Activated naive CD8-positive, alpha-beta T cell treated with anti-CD3 and anti-CD28 coated beads, Interleukin-2, amount 10 ng/mL, durations not matched to agents 7 days and 5 days (primary cell): ENCODE results near the gene KLHL13. TPM values are rescaled to one million over a fixed set of nuclear protein-coding genes. Genes with fewer than 3 reads are reported as not detected.
"Not testable (repeated sequence)": the region's sequence is repeated elsewhere in the genome, so short reads cannot be mapped to it uniquely, and the experiment has no call there.

ENCODE experiments used
- ATAC-seq: fragments of 150-1000 bp; cut with Tn5 transposase; one replicate; pipeline ENCODE4 v1.10.0; 2021; ENCODE audit warnings: low read depth, moderate library complexity
- POLR2A ChIA-PET: fragments of 350-600 bp; sonication (Branson Sonifier 250); formaldehyde crosslinking; loops from one replicate; lab custom pipeline; 2021; ENCODE audit warnings: antibody characterized with exemption; lab: Charles Lee
- DNase-seq: peaks from one replicate; pipeline ENCODE4 v3.0.0; 2021
- H3K27ac Mint-ChIP-seq: one replicate; pipeline ENCODE4 v1.8.0; 2022; ENCODE audit warnings: mild to moderate bottlenecking, mixed read lengths
- H3K27me3 Mint-ChIP-seq: one replicate; pipeline ENCODE4 v1.8.0; 2022; ENCODE audit warnings: mild to moderate bottlenecking, moderate library complexity, mixed read lengths
- H3K36me3 Mint-ChIP-seq: one replicate; pipeline ENCODE4 v1.8.0; 2021; ENCODE audit warnings: mild to moderate bottlenecking, mixed read lengths
- H3K4me1 Mint-ChIP-seq: one replicate; pipeline ENCODE4 v1.8.0; 2021; ENCODE audit warnings: mixed read lengths
- H3K4me3 Mint-ChIP-seq: one replicate; pipeline ENCODE4 v1.8.0; 2022; ENCODE audit warnings: mild to moderate bottlenecking, moderate library complexity, mixed read lengths
- H3K9me3 Mint-ChIP-seq: one replicate; pipeline ENCODE4 v1.8.0; 2021; ENCODE audit warnings: mixed read lengths
- total RNA-seq, 2 experiments: library from RNA; stranded (reverse); gene quantifications; one replicate each; pipeline ENCODE4 v1.2.3, GENCODE V29; 2021

KLHL13 gene, protein sequence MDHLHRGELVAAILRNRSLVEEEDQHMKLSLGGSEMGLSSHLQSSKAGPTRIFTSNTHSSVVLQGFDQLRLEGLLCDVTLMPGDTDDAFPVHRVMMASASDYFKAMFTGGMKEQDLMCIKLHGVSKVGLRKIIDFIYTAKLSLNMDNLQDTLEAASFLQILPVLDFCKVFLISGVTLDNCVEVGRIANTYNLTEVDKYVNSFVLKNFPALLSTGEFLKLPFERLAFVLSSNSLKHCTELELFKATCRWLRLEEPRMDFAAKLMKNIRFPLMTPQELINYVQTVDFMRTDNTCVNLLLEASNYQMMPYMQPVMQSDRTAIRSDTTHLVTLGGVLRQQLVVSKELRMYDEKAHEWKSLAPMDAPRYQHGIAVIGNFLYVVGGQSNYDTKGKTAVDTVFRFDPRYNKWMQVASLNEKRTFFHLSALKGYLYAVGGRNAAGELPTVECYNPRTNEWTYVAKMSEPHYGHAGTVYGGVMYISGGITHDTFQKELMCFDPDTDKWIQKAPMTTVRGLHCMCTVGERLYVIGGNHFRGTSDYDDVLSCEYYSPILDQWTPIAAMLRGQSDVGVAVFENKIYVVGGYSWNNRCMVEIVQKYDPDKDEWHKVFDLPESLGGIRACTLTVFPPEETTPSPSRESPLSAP
- under 1 TPM; 0.47 to 0.48 TPM for total RNA-seq

- POLR2A ChIA-PET = no interaction called here
- H3K9me3 Mint-ChIP-seq = no peaks in the 10 kb centered on the region
- DNase-seq (peak; percentile 39), ATAC-seq (peak; percentile 36)
- H3K27me3 Mint-ChIP-seq = peaks cover 5% of the 10 kb centered on the region
- H3K4me3 Mint-ChIP-seq = peak within 1 kb of the TSS; percentile 78
- peak within 1 kb of the TSS; percentile 69 for H3K27ac Mint-ChIP-seq
- H3K36me3 Mint-ChIP-seq = no peaks in the 10 kb centered on the region
- H3K4me1 Mint-ChIP-seq = peaks cover 4% of the 10 kb centered on the region
These were observed at the start of gene KLHL13 for GRCh38 chrX:118116713-118117550. TSS of gene KLHL13 (minus strand) at chrX:118116810. CDS start at chrX:118028473, 88,337 bp downstream.

GRCh38 chrX:118164138-118164537, 47.5 kb upstream of the KLHL13 start:
- H3K4me3 Mint-ChIP-seq = no peak overlapping the region
- H3K27me3 Mint-ChIP-seq = peaks cover 5% of the 10 kb centered on the region
- POLR2A ChIA-PET = no interaction called here
- no peaks in the 10 kb centered on the region for H3K36me3 Mint-ChIP-seq
- H3K27ac Mint-ChIP-seq = no peak overlapping the region
- H3K9me3 Mint-ChIP-seq = no peaks in the 10 kb centered on the region
- DNase-seq (no peak), ATAC-seq (no peak)
- H3K4me1 Mint-ChIP-seq = no peaks in the 10 kb centered on the region

- Mint-ChIP-seq H3K4me1 (no peaks in the 10 kb centered on the region), H3K27me3 (peaks cover 7% of the 10 kb centered on the region), H3K9me3 (no peaks in the 10 kb centered on the region), H3K27ac (no peak overlapping the region), H3K36me3 (no peaks in the 10 kb centered on the region), H3K4me3 (no peak overlapping the region)
- ATAC-seq = no peak
- DNase-seq = no peak
- POLR2A ChIA-PET = no interaction called here
These were observed 40.5 kb upstream of the KLHL13 start for GRCh38 chrX:118156953-118157608.

- Mint-ChIP-seq H3K27ac (no peak overlapping the region), H3K4me1 (no peaks in the 10 kb centered on the region), H3K36me3 (no peaks in the 10 kb centered on the region), H3K27me3 (peaks cover 7% of the 10 kb centered on the region), H3K9me3 (no peaks in the 10 kb centered on the region), H3K4me3 (no peak overlapping the region)
- ATAC-seq (no peak), DNase-seq (no peak)
- POLR2A ChIA-PET = no interaction called here
These were observed 39.8 kb upstream of the KLHL13 start for GRCh38 chrX:118156254-118156952.

DNA sequence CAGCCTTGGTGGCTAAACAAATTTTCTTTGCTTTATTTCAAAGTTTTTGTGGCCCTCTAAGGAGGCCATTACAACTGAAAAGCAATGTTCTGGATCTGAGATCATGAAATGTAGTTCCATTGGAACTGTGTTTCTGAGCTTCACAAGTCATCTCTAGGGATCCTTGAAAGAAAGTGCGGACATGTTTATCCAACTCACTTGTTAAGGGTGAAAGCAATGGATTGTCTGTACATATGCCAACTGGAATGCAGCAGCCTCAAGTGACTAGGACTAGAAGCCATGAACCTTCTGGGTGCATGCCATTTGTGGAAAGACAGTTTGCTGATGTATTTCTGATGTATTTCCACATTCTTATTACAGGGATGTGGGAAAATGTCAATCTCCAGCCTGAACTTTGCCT, 36.7 kb upstream of the KLHL13 start:
- H3K36me3 Mint-ChIP-seq = no peaks in the 10 kb centered on the region
- H3K4me1 Mint-ChIP-seq = no peaks in the 10 kb centered on the region
- ATAC-seq = no peak
- POLR2A ChIA-PET = no interaction called here
- no peak overlapping the region for H3K27ac Mint-ChIP-seq
- H3K9me3 Mint-ChIP-seq = no peaks in the 10 kb centered on the region
- no peak overlapping the region for H3K4me3 Mint-ChIP-seq
- DNase-seq = no peak
- H3K27me3 Mint-ChIP-seq = peaks cover 3% of the 10 kb centered on the region

- H3K4me3 Mint-ChIP-seq = no peak overlapping the region
- no peaks in the 10 kb centered on the region for H3K9me3 Mint-ChIP-seq
- ATAC-seq (no peak), DNase-seq (no peak)
- POLR2A ChIA-PET = no interaction called here
- no peak overlapping the region for H3K27ac Mint-ChIP-seq
- H3K36me3 Mint-ChIP-seq = no peaks in the 10 kb centered on the region
- H3K27me3 Mint-ChIP-seq = peaks cover 3% of the 10 kb centered on the region
- H3K4me1 Mint-ChIP-seq = no peaks in the 10 kb centered on the region
These were observed 36.1 kb upstream of the KLHL13 start for GRCh38 chrX:118152721-118153120.

DNA sequence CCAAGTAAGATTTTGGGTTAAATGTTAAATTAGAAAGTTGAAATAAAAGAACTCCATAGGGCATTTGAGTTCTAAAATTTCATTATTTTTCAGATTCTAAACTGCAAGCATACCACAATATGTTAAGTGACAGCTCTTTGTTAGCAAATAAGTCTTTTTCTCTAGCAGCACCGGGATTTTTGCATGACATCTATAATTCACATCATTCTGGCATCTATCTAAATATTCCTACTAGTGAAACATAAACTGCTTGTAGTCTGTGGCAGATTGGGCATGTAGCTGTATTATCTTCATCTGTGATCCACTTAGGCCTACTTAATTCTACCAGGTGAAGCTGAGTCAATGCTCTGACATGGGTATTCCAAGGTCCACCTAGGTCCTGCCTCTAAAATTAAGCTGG, 32.1 kb upstream of the KLHL13 start:
- no peaks in the 10 kb centered on the region for H3K9me3 Mint-ChIP-seq
- no peak for DNase-seq
- no peaks in the 10 kb centered on the region for H3K4me1 Mint-ChIP-seq
- POLR2A ChIA-PET = no interaction called here
- no peaks in the 10 kb centered on the region for H3K36me3 Mint-ChIP-seq
- peaks cover under 1% of the 10 kb centered on the region for H3K27me3 Mint-ChIP-seq
- no peak overlapping the region for H3K27ac Mint-ChIP-seq
- H3K4me3 Mint-ChIP-seq = no peak overlapping the region
- no peak for ATAC-seq

GRCh38 chrX:118147771-118148170, 31.2 kb upstream of the KLHL13 start:
- POLR2A ChIA-PET, ATAC-seq, H3K36me3 Mint-ChIP-seq: not testable (repeated sequence)

GRCh38 chrX:118143578-118143977, 27.0 kb upstream of the KLHL13 start:
- ATAC-seq (no peak), DNase-seq (no peak)
- no peaks in the 10 kb centered on the region for H3K9me3 Mint-ChIP-seq
- no peak overlapping the region for H3K27ac Mint-ChIP-seq
- POLR2A ChIA-PET = no interaction called here
- H3K27me3 Mint-ChIP-seq = no peaks in the 10 kb centered on the region
- no peaks in the 10 kb centered on the region for H3K36me3 Mint-ChIP-seq
- no peaks in the 10 kb centered on the region for H3K4me1 Mint-ChIP-seq
- no peak overlapping the region for H3K4me3 Mint-ChIP-seq

More at GRCh38 chrX:118147771-118148170, 31.2 kb upstream of the KLHL13 start:
- not testable (repeated sequence) for H3K9me3 Mint-ChIP-seq, H3K27me3 Mint-ChIP-seq, H3K4me3 Mint-ChIP-seq, DNase-seq, H3K4me1 Mint-ChIP-seq, H3K27ac Mint-ChIP-seq

- no peak overlapping the region for H3K4me3 Mint-ChIP-seq
- H3K27ac Mint-ChIP-seq = no peak overlapping the region
- H3K9me3 Mint-ChIP-seq = no peaks in the 10 kb centered on the region
- no peaks in the 10 kb centered on the region for H3K27me3 Mint-ChIP-seq
- DNase-seq = no peak
- POLR2A ChIA-PET = no interaction called here
- no peak for ATAC-seq
- H3K4me1 Mint-ChIP-seq = no peaks in the 10 kb centered on the region
- no peaks in the 10 kb centered on the region for H3K36me3 Mint-ChIP-seq
These were observed 14.7 kb upstream of the KLHL13 start for GRCh38 chrX:118131336-118131735.

GRCh38 chrX:118129681-118130080, 13.1 kb upstream of the KLHL13 start:
- Mint-ChIP-seq H3K9me3 (no peaks in the 10 kb centered on the region), H3K27ac (no peak overlapping the region), H3K4me3 (no peak overlapping the region), H3K4me1 (no peaks in the 10 kb centered on the region), H3K27me3 (no peaks in the 10 kb centered on the region), H3K36me3 (no peaks in the 10 kb centered on the region)
- DNase-seq (no peak), ATAC-seq (no peak)
- POLR2A ChIA-PET = no interaction called here

DNA sequence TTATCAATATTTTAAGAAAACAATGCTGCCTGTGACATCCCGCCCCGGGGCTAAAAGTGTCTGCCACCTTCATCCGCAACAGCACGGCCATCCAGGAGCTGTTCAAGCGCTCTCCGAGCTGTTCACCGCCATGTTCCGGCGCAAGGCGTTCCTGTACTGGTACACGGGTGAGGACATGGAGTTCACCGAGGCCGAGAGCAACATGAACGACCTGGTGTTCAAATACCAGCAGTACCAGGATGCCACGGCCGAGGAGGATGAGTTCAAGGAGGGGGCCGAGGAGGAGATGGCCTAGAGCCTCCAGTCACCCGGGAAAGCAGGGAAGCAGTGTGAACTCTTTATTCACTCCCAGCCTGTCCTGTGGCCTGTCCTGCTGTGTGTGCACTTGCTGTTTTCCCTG, 12.1 kb upstream of the KLHL13 start:
- POLR2A ChIA-PET = no interaction called here
- ATAC-seq (no peak), DNase-seq (no peak)
- no peaks in the 10 kb centered on the region for H3K9me3 Mint-ChIP-seq
- no peak overlapping the region for H3K4me3 Mint-ChIP-seq
- no peaks in the 10 kb centered on the region for H3K36me3 Mint-ChIP-seq
- no peaks in the 10 kb centered on the region for H3K4me1 Mint-ChIP-seq
- no peak overlapping the region for H3K27ac Mint-ChIP-seq
- H3K27me3 Mint-ChIP-seq = no peaks in the 10 kb centered on the region

DNA sequence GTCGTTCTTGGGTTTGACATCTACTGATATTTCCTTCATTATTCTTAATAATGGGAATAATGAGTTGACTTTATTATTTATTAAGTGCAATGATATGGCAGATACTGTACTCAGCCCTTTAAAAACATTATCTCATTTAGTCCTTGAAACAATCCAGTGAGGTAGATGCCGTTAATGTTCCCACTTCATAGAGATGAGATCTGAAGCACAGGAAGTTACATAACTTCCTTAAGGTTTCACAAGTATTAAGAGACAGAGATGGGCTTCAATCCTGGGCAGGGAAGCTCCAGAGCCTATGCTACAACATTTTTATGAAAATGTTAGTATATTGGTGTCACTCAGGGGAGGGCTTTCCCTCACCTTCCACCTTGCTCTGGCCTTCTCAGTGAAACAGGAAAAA, 9.7 kb upstream of the KLHL13 start:
- POLR2A ChIA-PET = no interaction called here
- no peaks in the 10 kb centered on the region for H3K27me3 Mint-ChIP-seq
- H3K27ac Mint-ChIP-seq = no peak overlapping the region
- H3K9me3 Mint-ChIP-seq = no peaks in the 10 kb centered on the region
- no peaks in the 10 kb centered on the region for H3K36me3 Mint-ChIP-seq
- ATAC-seq (no peak), DNase-seq (no peak)
- H3K4me3 Mint-ChIP-seq = no peak overlapping the region
- H3K4me1 Mint-ChIP-seq = no peaks in the 10 kb centered on the region
